ENCODE results near the gene COL24A1.

The COL24A1 gene

GRCh38 chr1:85700422-85700821, 456.1 kb downstream of the COL24A1 start:
- DNase-seq (ENCODE audit: low read depth in 1 of 2, low spot score in 1 of 2): no peak

- no peak for DNase-seq (ENCODE audit: low read depth in 1 of 2, low spot score in 1 of 2)
These were observed 458.7 kb downstream of the COL24A1 start for GRCh38 chr1:85697895-85698294.

DNA sequence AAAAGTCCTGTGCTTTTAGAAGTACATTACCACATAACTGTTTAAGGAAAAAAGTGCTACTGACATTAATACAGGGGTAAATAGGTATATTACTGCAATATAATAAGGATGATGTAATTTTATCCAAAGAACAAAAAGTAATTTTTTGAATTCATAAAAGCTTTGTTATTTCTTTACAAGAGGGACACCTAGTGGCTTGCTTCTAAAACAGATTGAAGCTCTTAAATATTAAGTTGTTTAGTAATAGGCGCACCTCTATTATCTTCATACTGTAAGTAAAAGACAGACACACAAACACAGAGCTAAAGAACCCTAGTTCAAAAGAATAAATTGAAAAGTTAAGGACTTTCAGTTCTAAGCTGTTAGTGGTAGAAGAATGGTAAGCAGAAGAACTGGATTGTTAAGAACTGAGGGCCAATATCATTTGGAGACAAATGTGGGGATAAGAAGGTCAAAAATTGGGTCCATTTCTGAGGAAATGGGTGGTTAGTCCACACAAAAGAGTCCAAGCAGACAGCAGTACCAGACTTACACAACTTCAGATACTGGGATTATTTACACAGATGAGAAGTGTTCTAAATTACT, 463.8 kb downstream of the COL24A1 start:
- no peak for DNase-seq (ENCODE audit: low read depth in 1 of 2, low spot score in 1 of 2)

GRCh38 chr1:85689775-85690404, 466.7 kb downstream of the COL24A1 start:
- no peak for DNase-seq (ENCODE audit: low read depth in 1 of 2, low spot score in 1 of 2)

GRCh38 chr1:85683292-85684025, 473.1 kb downstream of the COL24A1 start:
- DNase-seq (ENCODE audit: low read depth in 1 of 2, low spot score in 1 of 2): no peak

DNA sequence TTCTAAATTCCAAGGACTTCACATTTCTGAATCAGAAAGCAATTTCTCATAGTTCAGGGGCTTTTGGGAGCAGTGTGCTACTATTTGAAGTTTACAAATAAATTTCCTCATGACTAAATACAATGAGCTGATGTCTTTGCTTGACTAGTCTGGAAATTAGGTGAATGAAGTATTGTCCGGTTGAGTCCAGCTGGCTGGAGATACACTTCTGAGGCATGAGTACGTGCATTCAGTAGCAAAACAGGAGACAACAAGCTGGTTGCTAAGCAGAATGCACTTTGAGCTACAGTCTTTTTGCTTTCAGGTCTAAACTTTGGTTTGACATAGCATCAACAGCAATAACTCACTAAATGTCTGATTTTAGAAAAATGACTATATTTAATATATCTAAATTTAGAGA, 475.5 kb downstream of the COL24A1 start:
- no peak for DNase-seq (ENCODE audit: low read depth in 1 of 2, low spot score in 1 of 2)

Measured in activated T-helper 1 cell treated with anti-CD3 and anti-CD28 coated beads, Interleukin-2, amount 50 U/mL, for 16 hours (primary cell).